ENCODE measurements around the gene BABAM2.

DNA sequence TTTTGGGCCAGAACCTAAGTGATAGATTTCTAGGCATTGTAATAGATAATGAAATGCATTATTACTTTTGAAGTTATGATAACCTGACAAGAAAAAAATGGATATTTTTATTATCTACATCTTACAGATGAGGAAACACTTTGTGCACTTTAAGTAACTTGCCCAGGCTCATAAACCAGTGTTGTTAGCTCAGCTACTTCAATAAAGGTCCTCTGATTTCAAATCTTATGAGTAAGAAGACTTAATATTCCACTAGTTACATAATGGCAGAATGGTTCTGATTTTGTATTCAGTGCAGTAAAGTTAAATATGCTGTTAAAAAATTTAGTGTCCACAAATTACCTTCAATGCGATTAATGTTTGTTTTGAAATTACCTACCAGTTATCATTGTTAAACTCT, 199.0 kb downstream of the BABAM2 start:
- TF ChIP-seq EZH2 (optimal IDR thresholded peaks at IDR 0.05; ENCODE audit: low read depth, low read length) (no peak), EZH2phosphoT487 (IDR thresholded peaks at IDR 0.05; ENCODE audit: low read length) (no peak)
- TF ChIP-seq, protein P1, sequence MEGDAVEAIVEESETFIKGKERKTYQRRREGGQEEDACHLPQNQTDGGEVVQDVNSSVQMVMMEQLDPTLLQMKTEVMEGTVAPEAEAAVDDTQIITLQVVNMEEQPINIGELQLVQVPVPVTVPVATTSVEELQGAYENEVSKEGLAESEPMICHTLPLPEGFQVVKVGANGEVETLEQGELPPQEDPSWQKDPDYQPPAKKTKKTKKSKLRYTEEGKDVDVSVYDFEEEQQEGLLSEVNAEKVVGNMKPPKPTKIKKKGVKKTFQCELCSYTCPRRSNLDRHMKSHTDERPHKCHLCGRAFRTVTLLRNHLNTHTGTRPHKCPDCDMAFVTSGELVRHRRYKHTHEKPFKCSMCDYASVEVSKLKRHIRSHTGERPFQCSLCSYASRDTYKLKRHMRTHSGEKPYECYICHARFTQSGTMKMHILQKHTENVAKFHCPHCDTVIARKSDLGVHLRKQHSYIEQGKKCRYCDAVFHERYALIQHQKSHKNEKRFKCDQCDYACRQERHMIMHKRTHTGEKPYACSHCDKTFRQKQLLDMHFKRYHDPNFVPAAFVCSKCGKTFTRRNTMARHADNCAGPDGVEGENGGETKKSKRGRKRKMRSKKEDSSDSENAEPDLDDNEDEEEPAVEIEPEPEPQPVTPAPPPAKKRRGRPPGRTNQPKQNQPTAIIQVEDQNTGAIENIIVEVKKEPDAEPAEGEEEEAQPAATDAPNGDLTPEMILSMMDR (IDR thresholded peaks at IDR 0.05; ENCODE audit: low read length) = no peak
